Measurements from ENCODE around the gene GATD1.
A peak's percentile ranks its signal among the peaks of the same experiment; 100 is the strongest.
"Not testable (repeated sequence)": the region's sequence is repeated elsewhere in the genome, so short reads cannot be mapped to it uniquely, and the experiment has no call there.

Gene GATD1

DNA sequence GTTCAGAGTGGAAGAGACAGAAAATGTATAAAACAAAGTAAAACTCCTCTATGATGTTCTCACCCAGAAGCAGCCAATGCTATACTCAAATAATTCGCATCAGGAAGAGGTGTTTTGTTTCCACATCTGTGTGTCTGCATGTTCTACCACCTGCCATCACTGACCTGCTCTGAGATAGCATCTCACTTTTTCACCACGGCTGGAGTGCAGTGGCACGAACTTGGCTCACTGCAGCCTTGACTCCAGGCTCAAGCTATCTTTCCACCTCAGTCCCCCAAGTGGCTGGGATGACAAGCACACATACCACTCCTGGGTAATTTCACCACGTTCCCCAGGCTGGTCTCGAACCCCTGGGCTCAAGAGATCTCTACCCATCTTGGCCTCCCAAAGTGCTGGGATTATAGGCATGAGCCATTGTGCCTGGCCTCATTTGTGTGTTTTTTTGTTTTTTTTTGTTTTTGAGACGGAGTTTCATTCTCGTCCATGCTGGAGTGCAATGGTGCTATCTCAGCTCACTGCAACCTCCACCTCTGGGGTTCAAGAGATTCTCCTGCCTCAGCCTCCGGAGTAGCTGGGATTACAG is 15.7 kb downstream of the GATD1 start:
- no peak for DNase-seq

DNA sequence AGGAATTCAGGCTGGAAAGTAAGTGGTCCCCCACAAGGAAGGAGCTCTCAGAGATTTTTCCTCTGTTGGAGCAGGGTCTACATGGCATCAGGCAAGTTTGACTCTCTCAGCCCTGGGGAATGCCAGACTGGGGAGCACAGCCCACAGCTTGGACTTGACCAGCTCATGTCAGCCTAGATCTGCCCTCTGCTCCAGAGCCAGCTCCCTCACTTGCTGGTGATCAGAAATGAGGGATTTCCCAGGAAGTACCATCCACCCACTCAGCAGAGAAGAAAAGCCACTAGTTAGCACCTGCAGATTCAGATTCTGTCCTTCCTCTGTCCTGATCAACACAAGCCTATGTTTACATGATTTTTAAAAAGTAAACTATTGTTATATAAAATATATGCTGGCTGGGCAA is 17.1 kb downstream of the GATD1 start:
- DNase-seq, result no peak

DNA sequence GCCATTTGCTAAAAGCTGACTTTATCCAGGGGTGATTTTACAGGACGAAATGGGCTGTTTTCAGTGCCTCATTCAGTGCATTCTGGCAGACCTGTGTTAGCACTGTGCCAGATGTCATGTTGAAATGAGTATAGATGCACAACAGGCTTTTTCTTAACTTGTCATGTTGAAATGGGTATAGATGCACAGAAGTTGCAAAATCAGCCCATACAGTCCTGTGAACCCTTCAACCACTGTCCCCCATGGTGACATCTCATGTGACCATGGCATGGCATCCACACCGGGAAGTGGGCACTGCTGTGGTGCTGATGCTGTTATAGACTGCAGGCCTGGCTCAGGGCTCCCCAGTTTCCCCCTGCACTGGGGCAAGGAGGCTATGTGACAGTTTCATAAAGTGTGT is 27.6 kb downstream of the GATD1 start:
- DNase-seq, result no peak

DNA sequence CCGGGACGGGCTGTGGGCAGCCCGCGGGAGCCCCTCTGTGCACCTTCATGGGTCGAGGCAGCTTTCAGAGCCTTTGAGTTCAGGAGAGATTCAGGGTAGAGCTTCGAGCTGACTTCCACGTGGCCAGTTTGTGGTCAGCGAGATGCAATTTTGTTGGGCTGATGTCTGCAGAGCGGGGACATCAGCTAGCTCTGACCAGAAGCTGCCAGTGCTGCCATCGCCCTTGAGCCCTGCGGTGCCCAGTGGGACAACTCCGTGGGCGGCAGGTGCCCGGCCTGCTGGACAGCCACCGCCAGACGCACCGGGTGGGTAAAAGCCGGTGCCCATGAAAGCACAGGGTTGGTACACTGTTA is 29.3 kb downstream of the GATD1 start:
- no peak for DNase-seq

DNA sequence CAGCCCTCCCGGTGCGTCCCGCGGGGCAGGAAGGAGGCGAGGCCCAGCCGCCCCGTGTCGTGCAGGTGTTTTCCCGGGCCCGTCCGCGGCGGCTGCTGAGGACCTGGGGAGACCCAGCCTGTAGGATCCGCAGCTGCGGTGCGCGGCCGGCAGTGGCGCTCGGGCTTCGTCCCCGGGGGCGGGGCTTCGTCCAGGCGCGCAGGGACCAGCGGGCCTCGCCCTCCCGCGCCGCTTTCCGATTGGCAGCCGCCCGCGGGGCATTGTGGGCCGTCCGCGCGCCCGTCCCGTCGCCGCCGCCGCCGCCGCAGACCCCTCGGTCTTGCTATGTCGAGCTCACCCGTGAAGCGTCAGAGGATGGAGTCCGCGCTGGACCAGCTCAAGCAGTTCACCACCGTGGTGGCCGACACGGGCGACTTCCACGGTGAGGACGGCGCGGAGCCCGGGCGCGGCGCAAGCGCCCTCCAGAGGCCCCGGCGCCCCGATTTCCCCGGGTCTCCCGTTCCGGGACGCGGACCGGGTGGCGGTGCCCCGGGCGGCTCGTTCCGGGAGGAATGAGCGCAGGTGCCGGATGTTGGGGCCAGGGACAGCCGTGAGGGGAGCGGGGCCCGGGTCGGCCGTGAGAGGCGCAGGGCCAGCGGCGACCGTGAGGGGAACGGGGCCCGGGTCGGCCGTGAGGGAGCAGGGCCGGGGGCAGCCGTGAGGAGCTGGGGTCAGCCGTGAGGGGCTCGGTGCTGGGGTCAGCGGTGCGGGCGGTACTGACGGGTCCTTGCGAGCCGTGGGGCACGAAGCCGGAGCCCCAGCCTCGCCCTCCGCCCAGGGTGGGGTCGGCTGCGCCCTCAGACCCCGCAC is 29.9 kb downstream of the GATD1 start, which contains the start of gene TALDO1:
Gene TALDO1, plus strand, starts transcription at position 307 of the 849 bp plus-strand sequence. Its CDS starts 18 bp downstream, at position 325.
- peak; percentile 93 for DNase-seq

DNA sequence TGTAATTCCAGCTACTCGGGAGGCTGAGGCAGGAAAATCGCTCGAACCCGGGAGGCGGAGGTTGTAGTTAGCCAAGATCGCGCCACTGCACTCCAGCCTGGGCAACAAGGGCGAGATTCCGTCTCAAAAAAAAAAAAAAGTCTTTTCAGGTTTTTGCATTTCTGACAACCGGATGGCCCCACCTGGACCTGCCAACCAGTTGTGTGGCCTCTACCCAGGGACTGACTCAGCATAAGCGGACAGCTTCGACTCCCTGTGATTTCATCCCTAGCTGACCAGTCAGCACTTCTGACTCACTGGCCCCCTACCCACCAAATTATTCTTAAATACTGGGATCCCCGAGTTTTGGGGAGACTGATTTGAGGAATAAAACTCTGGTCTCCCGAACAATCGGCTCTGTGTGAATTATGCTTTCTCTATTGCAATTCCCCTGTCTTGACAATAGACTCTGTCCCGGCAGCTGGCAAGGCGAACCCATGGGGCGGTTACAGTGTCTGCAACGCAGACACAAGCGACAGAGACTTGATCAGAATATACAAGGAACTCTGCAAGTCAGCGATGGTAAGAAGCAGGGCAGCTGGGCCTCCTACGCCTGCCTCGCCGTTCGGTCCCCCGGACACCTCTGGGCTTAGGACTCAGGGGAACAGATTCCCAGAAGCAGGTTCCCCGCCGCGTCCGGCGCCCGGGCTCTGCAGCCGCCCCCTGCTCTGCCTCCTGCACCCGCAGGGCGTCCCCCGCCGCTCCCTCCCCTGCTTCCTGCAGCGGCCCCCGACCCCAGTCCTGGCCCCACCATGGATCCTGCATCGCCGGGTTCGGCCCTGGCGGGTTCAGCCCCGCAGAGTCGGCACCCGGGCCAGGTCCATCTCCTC is 30.8 kb downstream of the GATD1 start:
- DNase-seq, result peak; percentile 49

DNA sequence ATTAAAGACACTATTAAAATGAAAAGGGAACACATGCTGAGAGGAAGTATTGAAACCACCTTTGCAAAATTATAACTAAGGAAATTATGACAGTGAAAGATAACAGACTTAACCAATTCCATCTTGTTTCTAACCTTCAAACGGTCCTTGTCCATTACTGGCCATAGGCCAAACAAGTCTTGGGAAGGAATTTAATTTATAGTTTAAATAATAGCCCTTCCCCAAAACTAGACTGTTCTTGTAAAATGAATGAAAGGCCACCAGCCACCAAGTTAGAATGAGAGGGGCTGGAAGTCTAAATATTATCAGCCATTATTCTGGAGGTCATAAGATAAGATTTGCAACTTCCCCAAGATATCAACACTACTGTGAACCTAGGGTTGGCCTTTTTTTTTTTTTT is 31.9 kb downstream of the GATD1 start:
- no peak for DNase-seq

- no peak for DNase-seq
Observed at GRCh38 chr11:742571-743201, 34.6 kb downstream of the GATD1 start.

DNA sequence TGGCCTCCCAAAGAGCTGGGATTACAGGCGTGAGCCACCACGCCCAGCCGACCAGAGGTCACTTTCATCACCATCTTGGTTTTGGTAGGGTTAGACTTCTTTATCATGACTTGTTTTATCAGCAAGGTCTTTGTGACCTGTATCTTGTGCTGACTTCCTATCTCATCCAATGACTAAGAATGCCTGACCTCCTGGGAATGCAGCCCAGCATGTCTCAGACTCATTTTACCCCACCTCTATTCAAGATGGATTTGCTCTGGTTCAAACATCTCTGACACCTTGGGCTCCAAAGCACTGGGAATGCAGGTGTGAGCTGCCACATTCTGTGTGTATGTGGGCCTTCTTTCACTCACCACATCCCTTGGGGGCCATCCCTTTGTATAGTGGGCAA is 35.1 kb downstream of the GATD1 start:
- no peak for DNase-seq

- not testable (repeated sequence) for DNase-seq
Observed at GRCh38 chr11:737899-738298, 39.4 kb downstream of the GATD1 start.

GRCh38 chr11:737366-737765 is 39.9 kb downstream of the GATD1 start:
- DNase-seq, result no peak

- DNase-seq, result not testable (repeated sequence)
Observed at GRCh38 chr11:734541-734940, 42.7 kb downstream of the GATD1 start.

DNA sequence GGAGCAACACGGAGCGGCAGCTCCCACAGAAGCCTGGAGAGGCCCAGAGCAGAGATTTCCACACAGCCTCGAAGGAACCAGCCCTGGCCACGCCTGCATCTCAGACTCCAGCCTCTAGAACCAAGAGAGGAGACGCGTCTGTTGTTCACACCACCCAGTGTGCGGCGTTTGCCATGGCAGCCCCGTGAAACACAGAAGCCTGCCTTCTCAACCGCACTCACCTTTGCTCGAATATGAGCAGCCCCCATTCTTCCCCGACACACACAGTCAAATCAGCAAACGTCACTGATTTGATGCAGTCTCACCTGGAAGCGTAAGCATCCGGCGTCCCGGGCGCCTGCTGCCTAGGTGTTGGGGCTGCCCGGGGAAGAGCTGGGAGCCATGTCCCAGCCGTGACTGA is 44.2 kb downstream of the GATD1 start:
- DNase-seq, result no peak

GRCh38 chr11:729492-730074 is 47.7 kb downstream of the GATD1 start:
- DNase-seq, result no peak

DNA sequence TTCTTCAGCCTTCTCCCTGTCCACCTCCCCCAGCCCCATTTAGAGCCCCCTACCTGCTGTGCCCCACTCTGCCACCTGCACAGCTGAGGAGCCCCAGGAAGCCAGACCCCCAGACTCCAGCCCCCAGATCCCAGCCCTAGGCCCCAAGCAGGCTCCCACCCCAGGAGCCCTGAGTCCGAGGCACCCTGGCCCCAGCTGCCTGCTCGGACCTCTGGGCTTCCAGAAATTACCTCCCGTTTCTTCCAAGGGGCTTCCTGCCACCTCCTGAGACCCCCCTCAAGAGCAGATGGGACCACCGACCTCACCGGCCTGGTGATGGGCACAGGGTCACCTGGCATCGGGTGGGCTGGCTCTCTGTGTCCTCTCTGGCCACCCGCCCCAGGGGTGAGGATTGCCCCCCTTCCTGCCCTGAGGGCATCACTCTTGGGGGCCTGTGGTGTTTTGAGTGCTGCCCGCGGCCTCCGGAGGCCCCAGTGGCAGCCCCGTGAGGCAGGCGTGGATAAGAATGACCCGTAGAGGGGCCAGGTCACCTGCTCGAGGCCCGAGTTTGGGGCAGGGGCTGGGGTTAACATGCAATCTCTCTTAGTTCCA is 48.3 kb downstream of the GATD1 start:
- DNase-seq, result no peak

DNA sequence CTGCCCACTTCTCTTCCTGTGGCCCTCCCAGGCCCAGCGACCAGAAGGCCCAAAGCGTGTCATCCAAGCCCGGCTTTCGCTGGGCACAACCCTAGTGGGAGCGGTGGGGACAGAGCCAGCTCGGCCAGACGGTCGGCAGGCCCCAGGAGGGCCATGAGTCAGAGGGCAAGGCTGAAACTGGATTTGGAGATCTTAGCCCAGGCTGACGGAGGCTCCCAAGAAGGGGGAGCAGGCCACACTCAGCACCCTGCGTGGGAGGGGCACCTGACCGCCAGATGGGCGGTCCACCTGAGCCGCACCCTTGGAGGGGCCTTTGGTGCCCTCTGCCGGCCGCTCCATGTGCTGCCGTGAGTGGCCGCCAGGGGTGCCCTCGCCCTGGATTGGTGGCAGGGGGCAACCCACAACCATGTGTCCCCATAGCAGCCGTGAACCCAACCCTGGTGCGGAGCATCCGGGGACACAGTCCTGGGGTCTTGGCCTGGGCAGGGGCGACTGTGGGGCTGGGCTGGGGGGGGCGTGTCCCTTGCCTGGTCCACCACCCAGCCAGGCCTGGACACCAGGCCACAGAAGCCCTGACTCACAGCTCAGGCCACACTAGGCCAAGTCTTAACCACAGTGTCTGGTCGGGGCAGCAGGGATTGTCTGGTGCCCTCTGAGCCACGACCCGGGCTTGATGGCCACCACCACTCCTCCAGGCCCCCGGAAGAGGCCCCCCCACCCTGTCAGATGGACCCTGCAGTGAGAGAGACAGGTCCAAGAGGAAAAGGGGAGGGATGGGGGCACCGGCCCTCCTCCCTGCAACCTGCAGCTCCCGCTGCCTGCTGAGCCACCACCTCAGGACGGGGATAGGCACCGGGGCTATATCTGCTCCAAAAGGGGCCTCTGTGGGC is 49.2 kb downstream of the GATD1 start:
- peak; percentile 91 for DNase-seq

DNA sequence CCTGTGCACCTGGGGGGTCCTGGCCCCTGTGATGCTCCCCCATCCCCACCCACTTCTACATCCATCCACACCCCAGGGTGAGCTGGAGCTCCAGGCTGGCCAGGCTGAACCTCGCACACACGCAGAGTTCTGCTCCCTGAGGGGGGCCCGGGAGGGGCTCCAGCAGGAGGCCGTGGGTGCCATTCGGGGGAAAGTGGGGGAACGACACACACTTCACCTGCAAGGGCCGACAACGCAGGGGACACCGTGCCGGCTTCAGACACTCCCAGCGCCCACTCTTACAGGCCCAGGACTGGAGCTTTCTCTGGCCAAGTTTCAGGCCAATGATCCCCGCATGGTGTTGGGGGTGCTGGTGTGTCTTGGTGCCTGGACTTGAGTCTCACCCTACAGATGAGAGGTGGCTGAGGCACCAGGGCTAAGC is 50.0 kb downstream of the GATD1 start:
- no peak for DNase-seq

GRCh38 chr11:726278-727220 is 50.7 kb downstream of the GATD1 start:
- peak; percentile 70 for DNase-seq

DNA sequence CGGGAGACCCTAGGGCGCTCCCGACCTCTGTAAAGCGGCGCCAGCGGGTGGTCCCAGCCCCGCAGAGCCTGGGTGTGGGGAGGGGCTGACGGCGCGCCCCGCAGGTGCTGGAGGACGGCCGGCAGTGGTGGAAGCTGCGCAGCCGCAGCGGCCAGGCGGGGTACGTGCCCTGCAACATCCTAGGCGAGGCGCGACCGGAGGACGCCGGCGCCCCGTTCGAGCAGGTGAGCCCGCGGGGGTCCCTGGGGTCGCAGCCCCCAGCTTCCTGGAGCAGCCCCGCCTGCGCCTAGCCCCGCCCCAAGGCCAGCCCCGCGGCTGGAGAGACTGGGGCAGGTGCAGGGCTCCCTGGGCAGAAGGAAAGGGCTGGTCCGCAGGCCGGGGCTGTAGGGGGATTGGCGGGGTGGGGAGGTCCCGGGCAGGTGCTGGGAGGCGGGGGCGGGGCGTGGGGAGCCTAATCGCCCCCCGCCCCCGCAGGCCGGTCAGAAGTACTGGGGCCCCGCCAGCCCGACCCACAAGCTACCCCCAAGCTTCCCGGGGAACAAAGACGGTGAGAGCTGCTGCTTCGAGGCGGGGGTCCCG is 51.6 kb downstream of the GATD1 start:
- no peak for DNase-seq

All from stimulated activated CD8-positive, alpha-beta memory T cell treated with anti-CD3 and anti-CD28 coated beads, Interleukin-4, amount 100 ng/mL, for 48 hours (primary cell).